GM06990 (cell line): Measurements from ENCODE around the gene SNRPA.

Experiments used
- DNase-seq: peaks from one replicate; pipeline ENCODE4 v3.0.0-alpha.2; 2011; ENCODE audit not compliant: insufficient read length; ENCODE audit errors: extremely low read depth
- H3K27me3 ChIP-seq: replicated peaks from 2 replicates; pipeline ENCODE4 v1.6.0; 2011; ENCODE audit warnings: low read length; ENCODE audit not compliant: control insufficient read depth, insufficient read depth
- H3K36me3 ChIP-seq: 2 replicates; pipeline ENCODE4 v1.5.1; 2011; ENCODE audit warnings: low read length; ENCODE audit not compliant: control insufficient read depth, insufficient read depth
- H3K4me3 ChIP-seq: replicated peaks from 2 replicates; pipeline ENCODE4 v1.5.1; 2011; ENCODE audit warnings: low read depth, mild to moderate bottlenecking, control low read depth, low read length
- TF ChIP-seq, protein P1 (sequence below): IDR thresholded peaks from 2 replicates; pipeline ENCODE4 v1.5.1; 2011; ENCODE audit warnings: low read length, control low read depth, mild to moderate bottlenecking, inconsistent platforms; ENCODE audit not compliant: insufficient read depth, poor library complexity, severe bottlenecking

The SNRPA gene

DNA sequence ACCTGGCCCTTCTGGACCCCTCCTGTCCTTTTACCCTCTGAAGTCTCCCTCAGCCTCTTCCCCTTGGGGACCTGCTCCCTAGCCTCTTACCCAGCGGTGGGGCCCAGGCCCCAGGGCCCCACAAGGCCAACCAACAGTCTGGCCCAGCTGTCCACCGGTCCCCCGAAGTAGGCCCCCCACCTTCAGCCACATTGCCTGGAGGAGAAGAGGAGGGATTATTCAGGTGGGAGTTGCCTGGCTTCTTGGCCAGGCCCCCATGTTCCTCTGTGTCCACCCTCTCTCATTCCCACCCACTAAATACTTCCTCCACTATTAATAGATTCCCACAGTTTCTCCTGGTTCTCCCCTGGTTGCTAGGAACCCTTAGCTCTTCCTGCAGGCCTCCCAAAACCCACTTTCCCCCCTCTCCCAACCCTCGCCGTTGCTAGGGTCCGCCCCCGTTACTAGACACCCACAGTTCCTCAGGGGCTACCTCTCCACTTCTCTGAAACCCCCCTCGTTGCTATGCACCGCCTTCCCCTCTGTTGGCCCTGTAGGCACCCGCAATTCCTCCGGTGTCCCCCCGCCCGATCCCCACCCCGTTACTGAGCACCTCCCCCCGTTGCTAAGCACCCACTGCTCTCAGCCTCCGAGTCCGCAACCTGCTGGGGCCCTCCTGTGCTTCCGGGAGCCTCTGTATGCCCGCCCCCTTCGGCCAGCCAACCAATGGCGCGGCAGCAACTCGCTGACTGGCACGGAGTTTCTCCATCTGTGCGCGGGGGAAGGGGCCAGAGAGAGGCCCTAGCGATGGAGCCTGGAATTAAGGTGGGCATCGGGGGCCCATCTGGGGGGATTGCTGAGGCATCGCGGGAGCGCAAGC is 36.3 kb upstream of the SNRPA start:
- DNase-seq, result peak; percentile 92

GRCh38 chr19:40716031-40716481 is 34.9 kb upstream of the SNRPA start:
- DNase-seq, result peak; percentile 68
- Histone ChIP-seq H3K4me3 (peak overlapping the region; percentile 82), H3K27me3 (no peaks in the 10 kb centered on the region), H3K36me3 (no peaks in the 10 kb centered on the region; the same call in none of the 2 replicates)
- TF ChIP-seq, protein P1, sequence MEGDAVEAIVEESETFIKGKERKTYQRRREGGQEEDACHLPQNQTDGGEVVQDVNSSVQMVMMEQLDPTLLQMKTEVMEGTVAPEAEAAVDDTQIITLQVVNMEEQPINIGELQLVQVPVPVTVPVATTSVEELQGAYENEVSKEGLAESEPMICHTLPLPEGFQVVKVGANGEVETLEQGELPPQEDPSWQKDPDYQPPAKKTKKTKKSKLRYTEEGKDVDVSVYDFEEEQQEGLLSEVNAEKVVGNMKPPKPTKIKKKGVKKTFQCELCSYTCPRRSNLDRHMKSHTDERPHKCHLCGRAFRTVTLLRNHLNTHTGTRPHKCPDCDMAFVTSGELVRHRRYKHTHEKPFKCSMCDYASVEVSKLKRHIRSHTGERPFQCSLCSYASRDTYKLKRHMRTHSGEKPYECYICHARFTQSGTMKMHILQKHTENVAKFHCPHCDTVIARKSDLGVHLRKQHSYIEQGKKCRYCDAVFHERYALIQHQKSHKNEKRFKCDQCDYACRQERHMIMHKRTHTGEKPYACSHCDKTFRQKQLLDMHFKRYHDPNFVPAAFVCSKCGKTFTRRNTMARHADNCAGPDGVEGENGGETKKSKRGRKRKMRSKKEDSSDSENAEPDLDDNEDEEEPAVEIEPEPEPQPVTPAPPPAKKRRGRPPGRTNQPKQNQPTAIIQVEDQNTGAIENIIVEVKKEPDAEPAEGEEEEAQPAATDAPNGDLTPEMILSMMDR, result no peak

More for the DNA sequence above, 36.3 kb upstream of the SNRPA start:
- Histone ChIP-seq H3K4me3 (peak overlapping the region; percentile 82), H3K36me3 (peaks cover 2% of the 10 kb centered on the region), H3K27me3 (no peaks in the 10 kb centered on the region)
- TF ChIP-seq, protein P1, result no peak

GRCh38 chr19:40716482-40717324 is 34.3 kb upstream of the SNRPA start, which contains the start of the genes COQ8B and ITPKC:
TSS of gene COQ8B (minus strand) at chr19:40716886. CDS start at chr19:40714632, 2,254 bp downstream.
TSS of gene ITPKC (plus strand) at chr19:40717112. CDS start at chr19:40717136, 24 bp downstream.
- TF ChIP-seq, protein P1, result no peak
- peak; percentile 95 for DNase-seq
- H3K4me3 ChIP-seq, result peak within 1 kb of the TSS; percentile 82
- no peaks in the 10 kb centered on the region; the same call in none of the 2 replicates for H3K36me3 ChIP-seq
- no peaks in the 10 kb centered on the region for H3K27me3 ChIP-seq

GRCh38 chr19:40717325-40717879 is 33.6 kb upstream of the SNRPA start:
- Histone ChIP-seq H3K27me3 (no peaks in the 10 kb centered on the region), H3K36me3 (no peaks in the 10 kb centered on the region; the same call in none of the 2 replicates), H3K4me3 (peak overlapping the region; percentile 82)
- no peak for DNase-seq
- TF ChIP-seq, protein P1, result no peak
